Epithelial cell of proximal tubule (primary cell): ENCODE data around the gene GCC1. TPM values are rescaled to one million over a fixed set of nuclear protein-coding genes. Genes with fewer than 3 reads are reported as not detected.

ENCODE experiments used
- DNase-seq: peaks from one replicate; pipeline ENCODE4 v3.0.0-alpha.2; 2011; ENCODE audit warnings: low read depth
- H3K4me3 ChIP-seq: 2 replicates; pipeline ENCODE4 v1.5.1; 2011; ENCODE audit warnings: low read depth, mild to moderate bottlenecking, low read length
- CTCF ChIP-seq: conservative IDR thresholded peaks from 2 replicates; pipeline ENCODE4 v1.5.1; 2012; ENCODE audit warnings: low read depth, mild to moderate bottlenecking, low read length
- total RNA-seq: library from RNA; depleted of rRNA; stranded (reverse); fragments of >200 nt; gene quantifications from 2 replicates; pipeline ENCODE4 v1.2.3, GENCODE V29; 2015

The GCC1 gene
- total RNA-seq, 1 donor from 2014 or later, result 13.9 TPM

GRCh38 chr7:127532736-127533135 lies 52.7 kb downstream of the GCC1 start:
- no peak overlapping the region for H3K4me3 ChIP-seq
- no peak for TF ChIP-seq CTCF
- DNase-seq, result no peak

- no peak overlapping the region for H3K4me3 ChIP-seq
- no peak for DNase-seq
- no peak for TF ChIP-seq CTCF
Measured at GRCh38 chr7:127532151-127532550, 53.2 kb downstream of the GCC1 start.

Other genes with a start within 250 kb of the GCC1 start
- gene ZNF800, start 192.9 kb downstream of the GCC1 start, total RNA-seq, result 11.5 and 14.6 TPM in 2 replicates
- 252 and 276 TPM in 2 replicates for gene ARF5, start 2.8 kb upstream of the GCC1 start, total RNA-seq
- 2.4 and 4.1 TPM in 2 replicates for gene FSCN3, start 8.1 kb upstream of the GCC1 start, total RNA-seq
- gene PAX4, start 32.5 kb upstream of the GCC1 start, total RNA-seq, result not detected in 2 replicates
- gene SND1, start 66.6 kb upstream of the GCC1 start, total RNA-seq, result 122 and 137 TPM in 2 replicates